Activated B cell treated with CpG ODN at 0.5 μM for 24 hours (primary cell): ENCODE data around the gene WDR27. TPM values are rescaled to one million over a fixed set of nuclear protein-coding genes. Genes with fewer than 3 reads are reported as not detected.

ENCODE experiments used
- ATAC-seq: fragments of 200-7000 bp; cut with Tn5 transposase; one replicate; pipeline ENCODE4 v1.10.0; 2021; ENCODE audit warnings: low read depth, mild to moderate bottlenecking, moderate library complexity
- CTCF ChIA-PET: fragments of 350-600 bp; sonication (Branson Sonifier 250); formaldehyde crosslinking; loops from one replicate; lab custom pipeline; 2021; ENCODE audit warnings: antibody characterized with exemption; lab: Charles Lee
- POLR2A ChIA-PET: fragments of 350-600 bp; sonication (Branson Sonifier 250); formaldehyde crosslinking; loops from one replicate; lab custom pipeline; 2021; ENCODE audit warnings: antibody characterized with exemption; lab: Charles Lee
- DNase-seq: peaks from one replicate; pipeline ENCODE4 v3.0.0; 2022
- H3K27ac Mint-ChIP-seq: one replicate; pipeline ENCODE4 v1.8.0; 2020; ENCODE audit warnings: mixed read lengths
- H3K27me3 Mint-ChIP-seq: one replicate; pipeline ENCODE4 v1.8.0; 2021; ENCODE audit warnings: mixed read lengths
- H3K36me3 Mint-ChIP-seq: one replicate; pipeline ENCODE4 v1.8.0; 2021; ENCODE audit warnings: low read depth, mixed read lengths
- H3K4me1 Mint-ChIP-seq: one replicate; pipeline ENCODE4 v1.8.0; 2021; ENCODE audit warnings: mixed read lengths
- H3K4me3 Mint-ChIP-seq: one replicate; pipeline ENCODE4 v1.8.0; 2020; ENCODE audit warnings: mild to moderate bottlenecking, mixed read lengths
- H3K9me3 Mint-ChIP-seq: one replicate; pipeline ENCODE4 v1.8.0; 2020; ENCODE audit warnings: mixed read lengths
- intact Hi-C: fragments of 100-400 bp; cut with micrococcal nuclease; formaldehyde crosslinking; loops from one replicate; pipeline ENCODE4 v1.15.1; 2024
- total RNA-seq: library from RNA; stranded (reverse); gene quantifications from 2 replicates; pipeline ENCODE4 v1.2.3, GENCODE V29; 2022
- TF ChIP-seq, protein P1 (sequence below): fragments of 200-600 bp; IDR thresholded peaks from one replicate; pipeline ENCODE4 v1.8.0; 2022; ENCODE audit warnings: antibody characterized with exemption, mild to moderate bottlenecking

WDR27 gene
- total RNA-seq, 1 donor from 2014 or later, result 49.1 TPM

DNA sequence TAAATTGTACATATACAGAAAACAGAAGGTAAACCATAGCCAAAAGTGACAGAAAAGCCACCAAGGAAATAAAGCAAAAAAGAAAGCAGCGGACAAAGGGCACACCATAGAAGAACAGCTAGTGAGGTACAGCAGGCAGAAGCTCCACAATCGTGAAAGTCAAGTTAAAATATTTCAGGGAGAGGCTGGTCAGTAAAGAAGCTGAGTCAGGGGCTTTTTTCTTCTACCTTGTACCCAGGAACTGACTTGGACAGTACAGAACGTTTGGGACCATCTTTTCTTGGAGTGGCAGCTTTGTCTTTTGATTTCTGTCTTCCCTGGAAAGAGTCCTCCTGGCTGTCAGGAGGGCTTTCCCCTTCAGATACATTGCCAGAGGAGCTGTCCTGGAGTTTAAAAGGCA, 8.2 kb upstream of the WDR27 start:
- Mint-ChIP-seq H3K4me1 (peaks cover 32% of the 10 kb centered on the region), H3K36me3 (peaks cover 55% of the 10 kb centered on the region), H3K9me3 (no peaks in the 10 kb centered on the region), H3K4me3 (no peak overlapping the region), H3K27me3 (no peaks in the 10 kb centered on the region), H3K27ac (peak overlapping the region; percentile 46)
- ATAC-seq, result no peak
- POLR2A ChIA-PET, result interaction anchor here (1.2 kb wide), 1 partner anchor 13 kb away, joined by 4 read pairs; no protein-coding TSS in a partner anchor
- intact Hi-C loops, result no loop called here
- DNase-seq, result no peak
- TF ChIP-seq, protein P1, sequence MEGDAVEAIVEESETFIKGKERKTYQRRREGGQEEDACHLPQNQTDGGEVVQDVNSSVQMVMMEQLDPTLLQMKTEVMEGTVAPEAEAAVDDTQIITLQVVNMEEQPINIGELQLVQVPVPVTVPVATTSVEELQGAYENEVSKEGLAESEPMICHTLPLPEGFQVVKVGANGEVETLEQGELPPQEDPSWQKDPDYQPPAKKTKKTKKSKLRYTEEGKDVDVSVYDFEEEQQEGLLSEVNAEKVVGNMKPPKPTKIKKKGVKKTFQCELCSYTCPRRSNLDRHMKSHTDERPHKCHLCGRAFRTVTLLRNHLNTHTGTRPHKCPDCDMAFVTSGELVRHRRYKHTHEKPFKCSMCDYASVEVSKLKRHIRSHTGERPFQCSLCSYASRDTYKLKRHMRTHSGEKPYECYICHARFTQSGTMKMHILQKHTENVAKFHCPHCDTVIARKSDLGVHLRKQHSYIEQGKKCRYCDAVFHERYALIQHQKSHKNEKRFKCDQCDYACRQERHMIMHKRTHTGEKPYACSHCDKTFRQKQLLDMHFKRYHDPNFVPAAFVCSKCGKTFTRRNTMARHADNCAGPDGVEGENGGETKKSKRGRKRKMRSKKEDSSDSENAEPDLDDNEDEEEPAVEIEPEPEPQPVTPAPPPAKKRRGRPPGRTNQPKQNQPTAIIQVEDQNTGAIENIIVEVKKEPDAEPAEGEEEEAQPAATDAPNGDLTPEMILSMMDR, result no peak
- CTCF ChIA-PET, result no interaction called here

- H3K27me3 Mint-ChIP-seq, result no peaks in the 10 kb centered on the region
- TF ChIP-seq, protein P1, result no peak
- DNase-seq (no peak), ATAC-seq (no peak)
- H3K4me1 Mint-ChIP-seq, result peaks cover 37% of the 10 kb centered on the region
- no peak overlapping the region for H3K4me3 Mint-ChIP-seq
- H3K27ac Mint-ChIP-seq, result no peak overlapping the region
- POLR2A ChIA-PET, result interaction anchor here (1.0 to 1.2 kb wide), 3 partner anchors 14 to 16 kb away, joined by 3 to 4 read pairs (median 4); partner anchors contain the start of gene PHF10
- intact Hi-C loops, result no loop called here
- no peaks in the 10 kb centered on the region for H3K9me3 Mint-ChIP-seq
- CTCF ChIA-PET, result no interaction called here
- H3K36me3 Mint-ChIP-seq, result peaks cover 50% of the 10 kb centered on the region
These were observed 7.5 kb upstream of the WDR27 start for GRCh38 chr6:169709293-169709692.

DNA sequence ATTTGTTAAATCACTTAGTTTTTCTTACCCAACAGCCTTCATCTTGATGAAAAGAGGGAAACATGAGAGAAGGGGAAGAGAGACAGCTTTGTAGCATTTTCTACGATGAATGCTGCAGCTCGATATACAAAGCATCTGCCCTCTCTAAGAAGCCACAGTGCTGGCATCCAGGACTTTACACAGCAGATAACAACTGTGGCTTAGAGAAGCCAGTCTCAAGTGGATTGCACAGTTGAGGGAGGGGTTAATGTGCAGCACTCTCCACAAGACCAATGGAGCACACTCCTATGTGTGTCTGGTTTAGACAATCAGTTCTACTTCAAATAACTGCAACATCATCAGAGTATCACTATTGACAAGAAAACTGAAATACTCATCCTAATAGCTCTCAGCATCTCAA, 5.9 kb upstream of the WDR27 start:
- ChIA-PET CTCF (interaction anchor here (1.4 kb wide), 1 partner anchor 16 kb away, joined by 3 read pairs; no protein-coding TSS in a partner anchor), POLR2A (interaction anchor here (0.6 kb wide), 1 partner anchor 25 kb away, joined by 3 read pairs; no protein-coding TSS in a partner anchor)
- no peaks in the 10 kb centered on the region for H3K9me3 Mint-ChIP-seq
- H3K27ac Mint-ChIP-seq, result no peak overlapping the region
- intact Hi-C loops, result no loop called here
- H3K4me1 Mint-ChIP-seq, result peaks cover 52% of the 10 kb centered on the region
- H3K4me3 Mint-ChIP-seq, result no peak overlapping the region
- TF ChIP-seq, protein P1, result no peak
- peaks cover 55% of the 10 kb centered on the region for H3K36me3 Mint-ChIP-seq
- H3K27me3 Mint-ChIP-seq, result no peaks in the 10 kb centered on the region
- ATAC-seq (no peak), DNase-seq (no peak)

DNA sequence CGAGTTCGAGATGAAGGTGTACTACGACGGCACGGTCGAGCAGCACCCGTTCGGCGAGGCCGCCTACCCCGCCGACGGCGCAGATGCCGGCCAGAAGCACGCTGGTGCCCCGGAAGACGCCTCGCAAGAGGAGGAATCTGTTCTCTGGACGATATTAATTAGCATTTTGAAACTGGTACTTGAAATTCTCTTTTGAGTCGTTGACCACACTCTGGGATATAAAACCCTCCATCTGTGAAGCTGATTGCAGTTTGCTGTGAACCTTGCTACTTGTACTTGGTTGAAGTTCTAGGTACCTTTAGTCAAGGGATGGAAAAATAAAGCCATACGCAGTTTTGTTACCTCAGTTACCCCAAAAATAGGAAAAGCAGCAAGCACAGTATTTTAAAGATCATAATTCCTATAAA, 1.0 kb upstream of the WDR27 start:
- ChIA-PET POLR2A (interaction anchor here (0.5 to 3.9 kb wide), 8 partner anchors 16 to 850 kb away, joined by 3 to 64 read pairs (median 14); partner anchors contain the start of genes DYNLT2, ERMARD, PHF10 and PSMB1), CTCF (interaction anchor here (1.7 kb wide), 1 partner anchor 20 kb away, joined by 6 read pairs; no protein-coding TSS in a partner anchor)
- Mint-ChIP-seq H3K4me1 (peaks cover 52% of the 10 kb centered on the region), H3K9me3 (no peaks in the 10 kb centered on the region), H3K27me3 (no peaks in the 10 kb centered on the region), H3K36me3 (peaks cover 35% of the 10 kb centered on the region), H3K27ac (peak overlapping the region; percentile 83), H3K4me3 (peak overlapping the region; percentile 86)
- ATAC-seq (no peak), DNase-seq (no peak)
- TF ChIP-seq, protein P1, result no peak
- intact Hi-C loops, result loop anchor here (1.0 to 5.0 kb wide), 8 partner anchors 20 to 881 kb away; partner anchors contain the start of genes DLL1, DYNLT2, ERMARD and FAM120B

DNA sequence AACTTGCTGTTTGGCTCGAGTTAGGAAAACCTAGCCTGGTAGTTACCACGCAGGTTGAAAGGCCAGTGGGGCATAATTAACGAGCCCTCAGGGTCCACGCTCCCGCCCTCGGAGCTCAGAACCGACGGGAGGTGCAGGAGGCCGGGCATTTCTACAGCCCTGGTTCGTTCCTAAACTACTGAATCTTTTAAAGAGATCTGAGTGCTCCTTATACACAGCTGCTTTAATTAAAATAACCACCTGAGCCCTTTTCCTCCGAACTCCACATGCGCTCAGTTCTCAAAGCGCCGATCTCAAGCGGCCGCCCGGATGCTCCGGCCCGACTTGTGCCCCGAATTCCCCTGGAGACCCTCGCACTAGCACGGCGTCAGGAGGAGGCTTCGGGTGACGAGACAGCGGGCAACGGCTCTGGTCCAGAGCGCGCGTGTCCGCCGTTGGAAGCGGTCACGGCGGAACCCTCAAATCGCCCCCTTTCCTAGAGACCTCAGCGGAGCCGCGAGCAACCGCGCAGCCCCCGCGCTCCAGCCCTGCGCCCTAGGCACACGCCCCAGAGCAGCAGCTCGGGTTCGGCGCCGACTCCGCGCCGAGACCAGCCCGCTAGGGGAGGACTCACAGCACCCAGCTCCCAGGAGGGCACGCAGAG, 397 bp downstream of the WDR27 start:
- ChIA-PET POLR2A (interaction anchor here (0.7 to 3.9 kb wide), 10 partner anchors 11 to 883 kb away, joined by 3 to 64 read pairs (median 8); partner anchors contain the start of genes DYNLT2, ERMARD, PDCD2 and PHF10), CTCF (interaction anchor here (0.8 to 1.7 kb wide), 5 partner anchors 17 to 88 kb away, joined by 3 to 6 read pairs (median 3); partner anchors contain the start of genes DYNLT2 and ERMARD)
- Mint-ChIP-seq H3K27me3 (no peaks in the 10 kb centered on the region), H3K4me3 (peak overlapping the region; percentile 92), H3K27ac (peak overlapping the region; percentile 88), H3K36me3 (peaks cover 38% of the 10 kb centered on the region), H3K4me1 (peaks cover 45% of the 10 kb centered on the region), H3K9me3 (no peaks in the 10 kb centered on the region)
- TF ChIP-seq, protein P1, result no peak
- intact Hi-C loops, result loop anchor here (2.0 to 5.0 kb wide), 3 partner anchors 117 to 591 kb away; partner anchors contain the start of gene DLL1
- ATAC-seq, result no peak
- DNase-seq, result no peak
